ENCODE measurements around the gene RGMB. TPM values are rescaled to one million over a fixed set of nuclear protein-coding genes. Genes with fewer than 3 reads are reported as not detected.

The RGMB gene
- total RNA-seq (2022; extraction: Qiagen RNA extraction): 6.0 to 8.1 TPM (median 7.0 TPM) in 5 replicates

DNA sequence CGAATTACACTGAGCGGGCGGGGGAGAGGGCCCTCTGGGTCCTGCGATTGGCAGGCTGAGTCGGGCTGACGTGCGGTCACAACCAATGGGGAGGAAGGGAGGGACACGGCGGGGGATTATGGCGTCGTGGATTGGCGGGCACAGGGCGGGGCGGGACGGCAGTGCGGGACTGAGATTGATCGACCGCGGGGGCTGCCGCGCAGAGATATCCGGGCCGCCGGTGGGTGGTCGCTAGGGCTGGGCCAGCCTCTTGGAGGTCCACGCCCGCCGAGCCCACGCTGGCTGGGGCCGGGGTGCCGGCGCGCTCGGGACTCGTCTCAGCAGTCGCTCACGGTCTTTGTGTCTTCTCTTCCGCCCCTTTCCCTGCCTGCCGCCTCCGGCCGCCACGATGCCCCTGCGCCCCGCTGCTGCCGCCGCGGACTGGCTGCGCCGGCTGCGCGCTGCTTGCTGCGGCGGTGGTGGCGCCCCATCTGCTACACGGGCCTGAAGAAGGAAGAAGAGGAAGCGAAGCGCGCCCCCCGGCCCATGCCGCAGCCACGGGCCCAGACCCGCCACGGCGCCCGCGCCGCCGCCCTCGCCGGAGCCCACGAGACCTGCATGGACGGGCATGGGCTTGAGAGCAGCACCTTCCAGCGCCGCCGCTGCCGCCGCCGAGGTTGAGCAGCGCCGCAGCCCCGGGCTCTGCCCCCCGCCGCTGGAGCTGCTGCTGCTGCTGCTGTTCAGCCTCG is at the start of gene RGMB:
TSS of gene RGMB (plus strand) at position 200 of the 728 bp plus-strand sequence. CDS start at position 608, 408 bp downstream.

Other genes starting within 250 kb of the RGMB start
- gene CHD1, start 155.3 kb downstream of the RGMB start, total RNA-seq (2022; extraction: Qiagen RNA extraction): 24.2 to 36.3 TPM (median 25.6 TPM) in 5 replicates